Adrenal gland (tissue), 12 donors: ENCODE measurements around the gene CD80. TPM values are rescaled to one million over a fixed set of nuclear protein-coding genes. Genes with fewer than 3 reads are reported as not detected.

ENCODE experiments used
- DNase-seq, 7 donors: peaks; one replicate each; pipeline ENCODE4 v3.0.0-alpha.2; 2019 to 2020
- H3K27ac ChIP-seq, 5 donors: fragments of 200-600 bp; sonication (generic) in 4 of 5; 1 replicate in 3 of 5; 2 replicates in 2 of 5; pipeline versions ENCODE4 v1.5.1 to v1.8.0; 2016 to 2020; ENCODE audit warnings: mild to moderate bottlenecking in 1 of 5
- H3K27me3 ChIP-seq: fragments of 200-600 bp; 2 replicates; pipeline ENCODE4 v1.8.0; 2021
- H3K36me3 ChIP-seq, 2 donors: fragments of 200-600 bp; replicated peaks in 1 of 2; 1 replicate in 1 of 2; 2 replicates in 1 of 2; pipeline versions ENCODE4 v1.5.1 to v1.8.0; 2018 to 2022
- H3K4me1 ChIP-seq, 2 donors: fragments of 200-600 bp; replicated peaks in 1 of 2; 1 replicate in 1 of 2; 2 replicates in 1 of 2; pipeline versions ENCODE4 v1.5.1 to v1.8.0; 2018 to 2021
- H3K4me3 ChIP-seq, 4 donors: fragments of 200-600 bp; sonication (generic) in 3 of 4; one replicate each; pipeline ENCODE4 v1.5.1; 2016 to 2018
- H3K9me3 ChIP-seq, 3 donors: fragments of 200-600 bp; sonication (generic) in 1 of 3; replicated peaks in 1 of 3; 1 replicate in 2 of 3; 2 replicates in 1 of 3; pipeline versions ENCODE4 v1.5.1 to v1.8.0; 2016 to 2021
- CTCF ChIP-seq, 6 experiments: fragments of 450-650 bp in 4 of 6; fragments of 200-600 bp in 2 of 6; sonication (generic) in 1 of 6; IDR thresholded peaks; 1 replicate in 5 of 6; 2 replicates in 1 of 6; pipeline versions ENCODE4 v1.5.1 to v1.8.0; 2016 to 2021; ENCODE audit warnings: antibody characterized with exemption in 6 of 6, mild to moderate bottlenecking in 2 of 6, moderate library complexity in 1 of 6
- POLR2A ChIP-seq, 2 donors: fragments of 450-650 bp; IDR thresholded peaks; one replicate each; pipeline ENCODE4 v1.6.1; 2017; ENCODE audit warnings: antibody characterized with exemption in 2 of 2, mild to moderate bottlenecking in 2 of 2, moderate library complexity in 1 of 2
- WGBS, 4 donors: extraction: QIAGEN DNeasy Blood & Tissue Kit in 2 of 4; methylation state at CpG; one replicate each; pipeline versions ENCODE4 v1.1.5 to v1.1.7; 2013 to 2017; 5-methylcytosine and 5-hydroxymethylcytosine counted together
- intact Hi-C, 2 donors: fragments of 100-400 bp; cut with DNase I; formaldehyde crosslinking; loops; one replicate each; pipeline versions ENCODE4 v1.14.1 to v1.15.0; 2022 to 2023
- polyA plus RNA-seq, 3 donors: library from polyadenylated mRNA; stranded (reverse); fragments of 200-250 nt in 2 of 3; fragments of 350-450 nt in 1 of 3; fragmentation: Illumina TruSeq in 1 of 3; extraction: RNeasy Lipid Tissue Mini Kit (QIAGEN cat#74804) in 1 of 3; gene quantifications; one replicate each; pipeline ENCODE4 v1.2.3, GENCODE V29; 2013 to 2014
- total RNA-seq, 9 donors: library from RNA; depleted of rRNA in 4 of 9; stranded (reverse); fragments of >200 nt in 4 of 9; fragments of 120-200 nt in 1 of 9; fragmentation: NEBNext Ultra II Directional in 1 of 9; extraction: Animal tissue kit (Norgen Biotek cat#: 25700) in 1 of 9; gene quantifications; one replicate each; pipeline versions ENCODE4 v1.1.0 to v1.2.4, GENCODE V29; 2013 to 2023
- donor health status: healthy with polysubstance abuse.
- donor health status: Bipolar disorder and iron deficiency.
- donor health status: DM: yes; HTN: yes; CAD: no.
- donor health status: DM: no; HTN: no; CAD: no.
- donor health status: DM: no; HTN: no; CAD: no.
- donor health status: DM: yes; HTN: yes; CAD: no.

The CD80 gene
- total and polyA plus RNA-seq, 12 donors = 0.07 to 2.0 (median 0.55) TPM; not detected in 1

- Histone ChIP-seq H3K9me3 (no peaks in the 10 kb centered on the region), H3K4me1 (no peaks in the 10 kb centered on the region), H3K27me3 (no peaks in the 10 kb centered on the region), H3K36me3 (no peaks in the 10 kb centered on the region), H3K4me3 (no peak overlapping the region), H3K27ac (no peak overlapping the region)
- intact Hi-C loops = no loop called here
- no peak for DNase-seq
- TF ChIP-seq POLR2A (IDR thresholded peaks at IDR 0.05) = no peak
- TF ChIP-seq CTCF (IDR thresholded peaks at IDR 0.05) = no peak
- 89 to 96% (median 94%) methylated on average over 4 of the region's 4 CpGs for WGBS, 4 donors
Observed at GRCh38 chr3:119536757-119537156, 22.7 kb downstream of the CD80 start.

- H3K4me3 ChIP-seq = no peak overlapping the region
- no peak for DNase-seq
- no peaks in the 10 kb centered on the region for H3K36me3 ChIP-seq
- no peak overlapping the region for H3K27ac ChIP-seq
- TF ChIP-seq POLR2A (IDR thresholded peaks at IDR 0.05) (no peak), CTCF (IDR thresholded peaks at IDR 0.05) (no peak)
- whole genome bisulfite sequencing, 4 donors = 77 to 89% (median 84%) methylated on average over 1 of the region's 1 CpG
- no peaks in the 10 kb centered on the region for H3K4me1 ChIP-seq
- no peaks in the 10 kb centered on the region for H3K9me3 ChIP-seq
- H3K27me3 ChIP-seq = no peaks in the 10 kb centered on the region
- intact Hi-C loops = no loop called here
Observed at GRCh38 chr3:119534296-119534695, 25.1 kb downstream of the CD80 start.

- no peaks in the 10 kb centered on the region for H3K9me3 ChIP-seq
- H3K36me3 ChIP-seq = no peaks in the 10 kb centered on the region
- H3K27me3 ChIP-seq = no peaks in the 10 kb centered on the region
- no peak overlapping the region for H3K4me3 ChIP-seq
- no peak for DNase-seq
- H3K27ac ChIP-seq = no peak overlapping the region
- TF ChIP-seq CTCF (IDR thresholded peaks at IDR 0.05) (no peak), POLR2A (IDR thresholded peaks at IDR 0.05) (no peak)
- WGBS, 4 donors = 89 to 99% (median 95%) methylated on average over 4 of the region's 4 CpGs
- no peaks in the 10 kb centered on the region for H3K4me1 ChIP-seq
- intact Hi-C loops = no loop called here
Observed at GRCh38 chr3:119531151-119531550, 28.3 kb downstream of the CD80 start.

GRCh38 chr3:119530456-119530855 is 29.0 kb downstream of the CD80 start:
- H3K4me1 ChIP-seq = no peaks in the 10 kb centered on the region
- H3K4me3 ChIP-seq = no peak overlapping the region
- no peaks in the 10 kb centered on the region for H3K36me3 ChIP-seq
- H3K27ac ChIP-seq = no peak overlapping the region
- H3K9me3 ChIP-seq = no peaks in the 10 kb centered on the region
- no peak for DNase-seq
- intact Hi-C loops = no loop called here
- WGBS, 4 donors = 78 to 87% (median 80%) methylated on average over 2 of the region's 2 CpGs
- TF ChIP-seq POLR2A (IDR thresholded peaks at IDR 0.05) (no peak), CTCF (IDR thresholded peaks at IDR 0.05) (no peak)
- H3K27me3 ChIP-seq = no peaks in the 10 kb centered on the region
